H1 (cell line): Measurements from ENCODE around the gene P4HB. TPM values are rescaled to one million over a fixed set of nuclear protein-coding genes. Genes with fewer than 3 reads are reported as not detected.

Source experiments
- BACH1 ChIP-seq: IDR thresholded peaks from 2 replicates; pipeline ENCODE4 v1.6.1; 2012; ENCODE audit warnings: low read length, improper control_type of control experiment
- BCL11A ChIP-seq, 2 experiments: IDR thresholded peaks; one replicate each; pipeline ENCODE4 v1.6.1; 2011; ENCODE audit warnings: low read depth in 2 of 2, low read length in 2 of 2, mild to moderate bottlenecking in 2 of 2
- CEBPB ChIP-seq: IDR thresholded peaks from 2 replicates; pipeline ENCODE4 v1.6.1; 2012; ENCODE audit warnings: low read depth, low read length
- EGR1 ChIP-seq: IDR thresholded peaks from 2 replicates; pipeline ENCODE4 v1.6.1; 2011; ENCODE audit warnings: low read depth, low read length, borderline replicate concordance
- GTF2F1 ChIP-seq: IDR thresholded peaks from 2 replicates; pipeline ENCODE4 v1.6.1; 2012; ENCODE audit warnings: low read depth, low read length, improper control_type of control experiment, borderline replicate concordance
- KDM1A ChIP-seq: fragments of 200-600, 300-600 bp; sonication (generic); IDR thresholded peaks from 2 replicates; pipeline ENCODE4 v1.7.1; 2016; ENCODE audit warnings: mild to moderate bottlenecking, low read length, borderline replicate concordance
- NANOG ChIP-seq: IDR thresholded peaks from 2 replicates; pipeline ENCODE4 v1.6.1; 2011; ENCODE audit warnings: low read length, low read depth, mild to moderate bottlenecking, inconsistent platforms; ENCODE audit not compliant: insufficient read depth, poor library complexity, severe bottlenecking
- NRF1 ChIP-seq: IDR thresholded peaks from 2 replicates; pipeline ENCODE4 v1.6.1; 2011; ENCODE audit warnings: mild to moderate bottlenecking, low read depth, low read length, improper control_type of control experiment
- PHF8 ChIP-seq: fragments of 200-600 bp; sonication (generic); conservative IDR thresholded peaks from 2 replicates; pipeline ENCODE4 v1.7.1; 2012; ENCODE audit warnings: low read depth, mild to moderate bottlenecking, inconsistent platforms, low read length, moderate library complexity
- POLR2A ChIP-seq, 2 experiments: IDR thresholded peaks; 1 replicate in 1 of 2; 2 replicates in 1 of 2; pipeline ENCODE4 v1.6.1; 2011; ENCODE audit warnings: low read depth in 2 of 2, low read length in 2 of 2, mild to moderate bottlenecking in 2 of 2; ENCODE audit errors: control extremely low read depth in 1 of 2
- RAD21 ChIP-seq, 2 experiments: IDR thresholded peaks in 1 of 2; conservative IDR thresholded peaks in 1 of 2; 2 replicates each; pipeline ENCODE4 v1.6.1; 2011; ENCODE audit warnings: low read depth in 2 of 2, low read length in 2 of 2, improper control_type of control experiment in 1 of 2, inconsistent platforms in 1 of 2, mild to moderate bottlenecking in 1 of 2, moderate library complexity in 1 of 2
- YY1 ChIP-seq: IDR thresholded peaks from 2 replicates; pipeline ENCODE4 v1.6.1; 2011; ENCODE audit warnings: low read depth, mild to moderate bottlenecking, low read length
- polyA plus RNA-seq, 7 experiments: library from polyadenylated mRNA; depleted of rRNA in 3 of 7; stranded (reverse) in 5 of 7; unstranded in 2 of 7; fragments of >200 nt in 5 of 7; fragments of 200-250 nt in 2 of 7; gene quantifications; 1 replicate in 5 of 7; 2 replicates in 1 of 7; 4 replicates in 1 of 7; pipeline versions ENCODE4 v1.2.1 to v1.2.3, GENCODE V29; 2011 to 2013; ENCODE audit warnings: missing spikeins in 2 of 7, mixed read lengths in 2 of 7
- total RNA-seq: library from RNA; stranded (reverse); fragmentation: NEBNext Ultra II Directional; extraction: Animal tissue kit (Norgen Biotek cat#: 25700); gene quantifications from 2 replicates; pipeline ENCODE4 v1.2.1, GENCODE V29; 2021

P4HB gene
- total and polyA plus RNA-seq, 2 of the 8 experiments (the other 6 are each of a cell fraction or from before 2014, with no cell fraction given) = 41.4 to 379 TPM

GRCh38 chr17:81867170-81867990, 7.0 kb upstream of the P4HB start (continued):
- no peak for TF ChIP-seq RAD21 (IDR thresholded peaks at IDR 0.05 in 1 of 2, conservative IDR thresholded peaks at IDR 0.05 in 1 of 2; ENCODE audit: low read depth in 2 of 2, low read length in 2 of 2)
- no peak for TF ChIP-seq GTF2F1
- no peak for TF ChIP-seq BCL11A (IDR thresholded peaks at IDR 0.05; ENCODE audit: low read depth in 2 of 2, low read length in 2 of 2)
- no peak for TF ChIP-seq KDM1A
- no peak for TF ChIP-seq CEBPB
- TF ChIP-seq BACH1 = no peak
- peak; percentile 9 to 51; a peak in 2 of 3 replicates for TF ChIP-seq POLR2A (IDR thresholded peaks at IDR 0.05; ENCODE audit: control extremely low read depth in 1 of 2, low read depth in 2 of 2, low read length in 2 of 2)
- TF ChIP-seq YY1 = no peak
- TF ChIP-seq PHF8 = no peak
- no peak for TF ChIP-seq NANOG
- TF ChIP-seq NRF1 = no peak
- TF ChIP-seq EGR1 = 0 out of 2 replicates have a peak, but pooled peaks have one; percentile 12
